SK-N-SH treated with all-trans-retinoic acid at 6 μM for 48 hours (cell line): ENCODE data around the gene ZBTB43.

Experiments
- ATAC-seq: fragments of 200-7000 bp; cut with Tn5 transposase; 3 replicates; pipeline ENCODE4 v1.9.1; 2020; ENCODE audit warnings: mild to moderate bottlenecking, moderate library complexity
- ARNTL ChIP-seq: fragments of 450-650 bp; formaldehyde crosslinking; IDR thresholded peaks from 2 replicates; pipeline ENCODE4 v1.5.0; 2020; ENCODE audit warnings: low read depth, mild to moderate bottlenecking, moderate library complexity, borderline replicate concordance
- BACH2 ChIP-seq: fragments of 250-450 bp; sonication (Bioruptor Pico); IDR thresholded peaks from 2 replicates; pipeline ENCODE4 v1.9.0; 2021; ENCODE audit warnings: mild to moderate bottlenecking, borderline replicate concordance
- CREB5 ChIP-seq: fragments of 250-450 bp; sonication (Bioruptor Pico); IDR thresholded peaks from 2 replicates; pipeline ENCODE4 v1.5.1; 2020; ENCODE audit warnings: low read depth, mild to moderate bottlenecking, moderate library complexity
- CSDC2 ChIP-seq: fragments of 250-450 bp; sonication (Bioruptor Pico); IDR thresholded peaks from 2 replicates; pipeline ENCODE4 v1.5.0; 2020; ENCODE audit warnings: mild to moderate bottlenecking, moderate library complexity
- CSRNP3 ChIP-seq: fragments of 250-450 bp; sonication (Bioruptor Pico); IDR thresholded peaks from 2 replicates; pipeline ENCODE4 v1.5.1; 2021; ENCODE audit warnings: mild to moderate bottlenecking, moderate library complexity
- ESRRG ChIP-seq: fragments of 250-450 bp; sonication (Bioruptor Pico); IDR thresholded peaks from 2 replicates; pipeline ENCODE4 v1.6.1; 2021; ENCODE audit warnings: mild to moderate bottlenecking
- ISL1 ChIP-seq: fragments of 250-450 bp; sonication (Bioruptor Pico); IDR thresholded peaks from 2 replicates; pipeline ENCODE4 v2.1.2; 2022; ENCODE audit warnings: mild to moderate bottlenecking, moderate library complexity
- OSR1 ChIP-seq: fragments of 250-450 bp; sonication (Bioruptor Pico); IDR thresholded peaks from 2 replicates; pipeline ENCODE4 v1.8.0; 2022; ENCODE audit warnings: moderate library complexity, mild to moderate bottlenecking, inconsistent platforms
- PATZ1 ChIP-seq: fragments of 250-450 bp; sonication (Bioruptor Pico); IDR thresholded peaks from 2 replicates; pipeline ENCODE4 v1.8.0; 2020; ENCODE audit warnings: mild to moderate bottlenecking, moderate library complexity, borderline replicate concordance
- POU6F1 ChIP-seq: fragments of 250-450 bp; sonication (Bioruptor Pico); IDR thresholded peaks from 2 replicates; pipeline ENCODE4 v1.8.0; 2021; ENCODE audit warnings: low read depth, mild to moderate bottlenecking, moderate library complexity, borderline replicate concordance
- PPARA ChIP-seq: fragments of 250-450 bp; sonication (Bioruptor Pico); IDR thresholded peaks from 2 replicates; pipeline ENCODE4 v1.5.0; 2020; ENCODE audit warnings: mild to moderate bottlenecking, borderline replicate concordance
- RARB ChIP-seq: fragments of 250-450 bp; sonication (Bioruptor Pico); IDR thresholded peaks from 2 replicates; pipeline ENCODE4 v1.8.0; 2021; ENCODE audit warnings: mild to moderate bottlenecking, moderate library complexity
- TCF4 ChIP-seq: fragments of 250-450 bp; sonication (Bioruptor Pico); IDR thresholded peaks from 2 replicates; pipeline ENCODE4 v1.8.0; 2021; ENCODE audit warnings: mild to moderate bottlenecking, moderate library complexity, borderline replicate concordance
- TOX ChIP-seq: fragments of 250-450 bp; sonication (Bioruptor Pico); IDR thresholded peaks from 2 replicates; pipeline ENCODE4 v1.8.0; 2021; ENCODE audit warnings: mild to moderate bottlenecking, moderate library complexity, borderline replicate concordance
- TSHZ2 ChIP-seq: fragments of 250-450 bp; sonication (Bioruptor Pico); IDR thresholded peaks from 2 replicates; pipeline ENCODE4 v1.5.0; 2020; ENCODE audit warnings: mild to moderate bottlenecking, moderate library complexity
- ZC3H10 ChIP-seq: fragments of 250-450 bp; sonication (Bioruptor Pico); IDR thresholded peaks from 2 replicates; pipeline ENCODE4 v1.5.1; 2021; ENCODE audit warnings: mild to moderate bottlenecking, moderate library complexity
- ZFP3 ChIP-seq: fragments of 250-450 bp; sonication (Bioruptor Pico); IDR thresholded peaks from 2 replicates; pipeline ENCODE4 v1.5.0; 2020; ENCODE audit warnings: mild to moderate bottlenecking, moderate library complexity
- ZFP30 ChIP-seq: fragments of 450-650 bp; formaldehyde crosslinking; IDR thresholded peaks from 2 replicates; pipeline ENCODE4 v1.5.0; 2022; ENCODE audit warnings: mild to moderate bottlenecking, moderate library complexity
- ZNF565 ChIP-seq: fragments of 450-650 bp; formaldehyde crosslinking; conservative IDR thresholded peaks from 2 replicates; pipeline ENCODE4 v1.5.0; 2020; ENCODE audit warnings: low read depth, mild to moderate bottlenecking, moderate library complexity
- ZNF70 ChIP-seq: fragments of 450-650 bp; formaldehyde crosslinking; IDR thresholded peaks from 2 replicates; pipeline ENCODE4 v1.5.0; 2020; ENCODE audit warnings: mild to moderate bottlenecking, moderate library complexity
- ZNF8 ChIP-seq: fragments of 450-650 bp; formaldehyde crosslinking; IDR thresholded peaks from 2 replicates; pipeline ENCODE4 v1.5.0; 2020; ENCODE audit warnings: mild to moderate bottlenecking, moderate library complexity

ZBTB43 gene

GRCh38 chr9:126758916-126759585 lies 45.8 kb upstream of the ZBTB43 start:
- no peak for ATAC-seq
- TF ChIP-seq BACH2 = no peak
- no peak for TF ChIP-seq PATZ1
- TF ChIP-seq ARNTL = no peak
- no peak for TF ChIP-seq ZNF70 (CRISPR knock-in tag)
- no peak for TF ChIP-seq CREB5

- no peak for TF ChIP-seq PATZ1
- TF ChIP-seq CSDC2 = no peak
- no peak for TF ChIP-seq ZFP3 (CRISPR knock-in tag)
- no peak for TF ChIP-seq TCF4 (CRISPR knock-in tag)
- no peak for TF ChIP-seq ESRRG
- no peak for TF ChIP-seq RARB (CRISPR knock-in tag)
- no peak for TF ChIP-seq PPARA (CRISPR knock-in tag)
- no peak for TF ChIP-seq ZNF70 (CRISPR knock-in tag)
- TF ChIP-seq ISL1 (CRISPR knock-in tag) = no peak
- TF ChIP-seq ZFP30 (CRISPR knock-in tag) = no peak
- no peak for TF ChIP-seq CSRNP3 (CRISPR knock-in tag)
- no peak for TF ChIP-seq ZNF565
- no peak for TF ChIP-seq BACH2
- no peak for TF ChIP-seq TSHZ2 (CRISPR knock-in tag)
- TF ChIP-seq ZNF8 (CRISPR knock-in tag) = no peak
- TF ChIP-seq TOX = no peak
- TF ChIP-seq ARNTL = no peak
- TF ChIP-seq CREB5 = no peak
- no peak for ATAC-seq
Measured at GRCh38 chr9:126761274-126761673, 43.6 kb upstream of the ZBTB43 start.

GRCh38 chr9:126763130-126763764 lies 41.6 kb upstream of the ZBTB43 start:
- peak; percentile 25; the same call in 1 of the 3 replicates for ATAC-seq
- TF ChIP-seq ZNF565 (no peak), PATZ1 (no peak), PPARA (CRISPR knock-in tag) (no peak), CSDC2 (no peak), BACH2 (no peak), OSR1 (CRISPR knock-in tag) (no peak), POU6F1 (no peak), RARB (CRISPR knock-in tag) (no peak), ZFP3 (CRISPR knock-in tag) (no peak), ZNF70 (CRISPR knock-in tag) (no peak), ZC3H10 (CRISPR knock-in tag) (no peak), ARNTL (no peak)
